Panc1 (cell line): ENCODE results near the gene TBXA2R. TPM values are rescaled to one million over a fixed set of nuclear protein-coding genes. Genes with fewer than 3 reads are reported as not detected.

Source experiments
- ATAC-seq: fragments of 200-7000 bp; cut with Tn5 transposase; 2 replicates; pipeline ENCODE4 v1.9.1; 2020; ENCODE audit warnings: mild to moderate bottlenecking, moderate library complexity
- BruUV-seq: library from RNA; stranded (reverse); fragments of 400-500 nt; replicated peaks from 2 replicates; lab custom pipeline; 2021; lab: Mats Ljungman, UMichigan
- CTCF ChIA-PET: fragments of 300-600 bp; sonication (Branson Sonifier 250); formaldehyde crosslinking; loops from one replicate; lab custom pipeline; 2022; ENCODE audit warnings: antibody characterized with exemption; lab: Charles Lee
- POLR2A ChIA-PET: fragments of 300-600 bp; sonication (Branson Sonifier 250); formaldehyde crosslinking; loops from one replicate; lab custom pipeline; 2022; ENCODE audit warnings: antibody characterized with exemption; lab: Charles Lee
- DNase-seq: peaks from one replicate; pipeline ENCODE4 v3.0.0-alpha.2; 2010; ENCODE audit warnings: low read depth, low spot score
- H3K27ac ChIP-seq: 2 replicates; pipeline ENCODE4 v1.5.1; 2011; ENCODE audit warnings: mild to moderate bottlenecking, low read length, inconsistent platforms
- H3K27me3 ChIP-seq: fragments of 200-500 bp; sonication (Bioruptor generic); 2 replicates; pipeline ENCODE4 v1.6.0; 2014; ENCODE audit warnings: low read length, inconsistent platforms; ENCODE audit not compliant: control insufficient read depth, insufficient read depth
- H3K36me3 ChIP-seq: fragments of 200-500 bp; sonication (Bioruptor generic); 2 replicates; pipeline ENCODE4 v1.5.1; 2014; ENCODE audit warnings: inconsistent platforms, mild to moderate bottlenecking, low read length, moderate library complexity; ENCODE audit not compliant: control insufficient read depth, insufficient read depth
- H3K4me1 ChIP-seq: 2 replicates; pipeline ENCODE4 v1.5.1; 2011; ENCODE audit warnings: inconsistent platforms, mild to moderate bottlenecking, low read length, moderate library complexity; ENCODE audit not compliant: control insufficient read depth, insufficient read depth
- H3K4me3 ChIP-seq, 2 experiments: 2 replicates each; pipeline ENCODE4 v1.5.1; 2011 to 2012; ENCODE audit warnings: low read depth in 2 of 2, low read length in 2 of 2, mild to moderate bottlenecking in 2 of 2, inconsistent platforms in 1 of 2, moderate library complexity in 1 of 2
- H3K9me3 ChIP-seq: fragments of 200-500 bp; sonication (Bioruptor generic); 2 replicates; pipeline ENCODE4 v1.5.1; 2014; ENCODE audit warnings: low read depth, mild to moderate bottlenecking, inconsistent platforms, low read length, moderate library complexity; ENCODE audit not compliant: control insufficient read depth, insufficient read depth
- CTCF ChIP-seq: fragments of 450-650 bp; IDR thresholded peaks from 2 replicates; pipeline ENCODE4 v1.5.1; 2017; ENCODE audit warnings: mild to moderate bottlenecking
- POLR2AphosphoS5 ChIP-seq: IDR thresholded peaks from 2 replicates; pipeline ENCODE4 v1.6.1; 2012; ENCODE audit warnings: mild to moderate bottlenecking, low read depth, low read length, moderate library complexity
- REST ChIP-seq, 2 experiments: IDR thresholded peaks; 2 replicates each; pipeline ENCODE4 v1.6.1; 2011 to 2012; ENCODE audit warnings: low read depth in 2 of 2, control low read depth in 1 of 2, low read length in 1 of 2, mild to moderate bottlenecking in 1 of 2, moderate library complexity in 1 of 2; ENCODE audit not compliant: insufficient read depth in 1 of 2
- SIN3A ChIP-seq: IDR thresholded peaks from 2 replicates; pipeline ENCODE4 v1.6.1; 2012; ENCODE audit warnings: low read depth, mild to moderate bottlenecking, low read length, moderate library complexity, borderline replicate concordance; ENCODE audit not compliant: insufficient read depth
- TCF7L2 ChIP-seq: IDR thresholded peaks from 2 replicates; pipeline ENCODE4 v1.6.1; 2011; ENCODE audit warnings: mild to moderate bottlenecking, low read depth, low read length, inconsistent platforms
- in situ Hi-C: cut with HindIII; loops from 2 replicates; pipeline ENCODE4 v1.10.0; 2016; ENCODE audit warnings: low sequenced_read_pairs, low pct_unique_long_range_greater_than_20kb
- intact Hi-C: fragments of 100-400 bp; cut with micrococcal nuclease; formaldehyde crosslinking; loops from one replicate; pipeline ENCODE4 v1.10.0; 2022; ENCODE audit not compliant: unreplicated experiment
- total RNA-seq: library from RNA; stranded (reverse); gene quantifications from one replicate; pipeline ENCODE4 v1.2.1, GENCODE V29; 2021; ENCODE audit not compliant: unreplicated experiment

The TBXA2R gene
- total RNA-seq, 1 experiment from 2014 or later = 5.2 TPM

GRCh38 chr19:3576696-3577443, 29.8 kb downstream of the TBXA2R start:
- ChIA-PET POLR2A (no interaction called here), CTCF (interaction anchor here (0.6 kb wide), 1 partner anchor 1192 kb away, joined by 7 read pairs; no protein-coding TSS in a partner anchor)
- no peak for TF ChIP-seq SIN3A
- no peak for TF ChIP-seq TCF7L2
- TF ChIP-seq CTCF = no peak
- TF ChIP-seq REST (IDR thresholded peaks at IDR 0.05; ENCODE audit: insufficient read depth in 1 of 2, low read depth in 2 of 2, low read length in 1 of 2) = no peak
- TF ChIP-seq POLR2AphosphoS5 = no peak
- intact Hi-C loops = no loop called here
- Histone ChIP-seq H3K27ac (no peak overlapping the region), H3K9me3 (no peaks in the 10 kb centered on the region), H3K27me3 (no peaks in the 10 kb centered on the region), H3K36me3 (peaks cover 4% of the 10 kb centered on the region; the same call in 1 of the 2 replicates), H3K4me1 (no peaks in the 10 kb centered on the region), H3K4me3 (no peak overlapping the region)
- no TSS peak for BruUV-seq
- in situ Hi-C loops = no loop called here
- ATAC-seq = no peak
- no peak for DNase-seq

GRCh38 chr19:3575949-3576673, 30.6 kb downstream of the TBXA2R start:
- ATAC-seq (no peak), DNase-seq (no peak)
- intact Hi-C loops (no loop called here), in situ Hi-C loops (no loop called here)
- POLR2A ChIA-PET = interaction anchor here (0.7 kb wide), 1 partner anchor 167 kb away, joined by 7 read pairs; no protein-coding TSS in a partner anchor
- no TSS peak for BruUV-seq
- no peaks in the 10 kb centered on the region for H3K9me3 ChIP-seq
- H3K4me3 ChIP-seq = no peak overlapping the region
- H3K4me1 ChIP-seq = no peaks in the 10 kb centered on the region
- H3K27ac ChIP-seq = no peak overlapping the region
- H3K36me3 ChIP-seq = peaks cover 4% of the 10 kb centered on the region; the same call in 1 of the 2 replicates
- H3K27me3 ChIP-seq = no peaks in the 10 kb centered on the region
- CTCF ChIA-PET = interaction anchor here (0.5 to 0.6 kb wide), 2 partner anchors 12 to 1191 kb away, joined by 6 to 7 read pairs; no protein-coding TSS in a partner anchor
- TF ChIP-seq POLR2AphosphoS5 (no peak), REST (IDR thresholded peaks at IDR 0.05; ENCODE audit: insufficient read depth in 1 of 2, low read depth in 2 of 2, low read length in 1 of 2) (no peak), CTCF (no peak), SIN3A (no peak), TCF7L2 (no peak)
